Neural progenitor cell (in vitro differentiated cells): ENCODE results near the gene ITSN1. TPM values are rescaled to one million over a fixed set of nuclear protein-coding genes. Genes with fewer than 3 reads are reported as not detected.

ENCODE experiments used
- DNase-seq: peaks from one replicate; pipeline ENCODE4 v3.0.0-alpha.2; 2016; ENCODE audit warnings: low spot score
- H2AFZ ChIP-seq: fragments of 200-600 bp; sonication (generic); replicated peaks from 2 replicates; pipeline ENCODE4 v1.6.1; 2016; ENCODE audit warnings: antibody characterized with exemption
- H3F3A ChIP-seq: fragments of 200-600 bp; sonication (generic); 2 replicates; pipeline ENCODE4 v1.6.1; 2016; ENCODE audit warnings: antibody characterized with exemption, low read depth
- H3K27ac ChIP-seq: fragments of 200-600 bp; sonication (generic); 2 replicates; pipeline ENCODE4 v1.5.1; 2016; ENCODE audit warnings: mild to moderate bottlenecking
- H3K27me3 ChIP-seq: fragments of 200-600 bp; sonication (generic); 2 replicates; pipeline ENCODE4 v1.6.1; 2016; ENCODE audit warnings: mild to moderate bottlenecking, moderate library complexity
- H3K36me3 ChIP-seq: fragments of 200-600 bp; sonication (generic); 2 replicates; pipeline ENCODE4 v1.5.1; 2016
- H3K4me1 ChIP-seq: fragments of 200-600 bp; sonication (generic); 2 replicates; pipeline ENCODE4 v1.6.1; 2016; ENCODE audit warnings: mixed run types
- H3K4me2 ChIP-seq: fragments of 200-600 bp; sonication (generic); 2 replicates; pipeline ENCODE4 v1.6.1; 2016
- H3K4me3 ChIP-seq: fragments of 200-600 bp; sonication (generic); 2 replicates; pipeline ENCODE4 v1.5.1; 2016
- H3K79me2 ChIP-seq: fragments of 200-600 bp; sonication (generic); 2 replicates; pipeline ENCODE4 v1.6.1; 2016; ENCODE audit warnings: low read depth
- H3K9ac ChIP-seq: fragments of 200-600 bp; sonication (generic); 2 replicates; pipeline ENCODE4 v1.6.1; 2016
- H3K9me3 ChIP-seq: fragments of 200-600 bp; sonication (generic); 2 replicates; pipeline ENCODE4 v1.5.1; 2016; ENCODE audit warnings: low read depth
- H4K20me1 ChIP-seq: fragments of 200-600 bp; sonication (generic); 2 replicates; pipeline ENCODE4 v1.6.1; 2016; ENCODE audit warnings: low read depth
- H3K27ac Mint-ChIP-seq: 3 replicates; pipeline ENCODE4 v1.8.0; 2021; ENCODE audit warnings: mixed read lengths
- H3K27me3 Mint-ChIP-seq: 2 replicates; pipeline ENCODE4 v1.8.0; 2022; ENCODE audit warnings: low read depth, mild to moderate bottlenecking, inconsistent platforms, moderate library complexity, mixed read lengths; ENCODE audit not compliant: insufficient read depth
- H3K36me3 Mint-ChIP-seq: 3 replicates; pipeline ENCODE4 v1.8.0; 2021; ENCODE audit warnings: mixed read lengths
- H3K4me1 Mint-ChIP-seq: 3 replicates; pipeline ENCODE4 v1.8.0; 2021; ENCODE audit warnings: mixed read lengths
- H3K4me3 Mint-ChIP-seq: 3 replicates; pipeline ENCODE4 v1.8.0; 2021; ENCODE audit warnings: mild to moderate bottlenecking, moderate library complexity, mixed read lengths
- H3K9me3 Mint-ChIP-seq: 3 replicates; pipeline ENCODE4 v1.8.0; 2020; ENCODE audit warnings: mixed read lengths
- CTCF ChIP-seq: fragments of 200-600 bp; sonication (generic); IDR thresholded peaks from 2 replicates; pipeline ENCODE4 v1.5.1; 2017; ENCODE audit warnings: antibody characterized with exemption, mild to moderate bottlenecking
- EZH2 ChIP-seq: fragments of 200-600 bp; sonication (generic); IDR thresholded peaks from 2 replicates; pipeline ENCODE4 v1.6.1; 2017; ENCODE audit warnings: antibody characterized with exemption, mild to moderate bottlenecking, moderate library complexity
- EZH2phosphoT487 ChIP-seq: fragments of 200-600 bp; sonication (generic); IDR thresholded peaks from 2 replicates; pipeline ENCODE4 v1.6.1; 2017; ENCODE audit warnings: antibody characterized with exemption
- total RNA-seq: library from RNA; depleted of rRNA; stranded (reverse); fragments of >200 nt; gene quantifications from 2 replicates; pipeline ENCODE4 v1.2.3, GENCODE V29; 2015; ENCODE audit warnings: low replicate concordance

Gene ITSN1
- total RNA-seq, 1 donor from 2014 or later: 136 TPM

DNA sequence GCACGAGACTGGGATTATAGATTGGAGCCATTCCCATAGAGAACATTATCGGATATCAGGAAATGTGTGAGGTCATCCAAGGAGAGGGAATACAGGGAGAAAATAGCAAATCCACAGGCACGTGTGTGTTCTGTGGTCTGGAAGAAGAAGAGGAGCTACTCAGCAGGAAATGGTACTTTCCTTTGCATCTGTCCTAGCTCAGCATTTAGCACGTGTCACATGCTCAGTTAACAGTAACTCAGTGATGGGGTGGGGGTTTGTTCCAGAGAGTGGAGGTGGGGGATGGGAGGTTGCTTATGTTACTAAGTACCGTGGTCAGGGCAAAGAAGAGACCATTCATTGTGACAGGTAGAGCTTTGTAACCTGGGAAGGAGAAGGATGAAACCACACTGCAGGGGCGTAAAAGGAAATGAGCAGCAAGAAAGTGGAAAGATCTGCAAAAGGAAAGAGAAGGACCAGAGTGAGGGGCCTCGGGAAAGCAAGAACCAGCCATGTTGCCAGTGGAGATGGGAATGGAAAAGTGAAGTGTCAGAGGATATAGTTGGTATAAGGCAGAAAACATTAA, 172.9 kb downstream of the ITSN1 start:
- H3K9me3 ChIP-seq: no peaks in the 10 kb centered on the region
- H3K4me3 ChIP-seq: no peak overlapping the region
- TF ChIP-seq CTCF (no peak), EZH2 (no peak), EZH2phosphoT487 (no peak)
- H3K79me2 ChIP-seq: no peaks in the 10 kb centered on the region
- H3K27me3 ChIP-seq: no peaks in the 10 kb centered on the region
- H3K27ac ChIP-seq: no peak overlapping the region
- no peak for DNase-seq
- H3K9me3 Mint-ChIP-seq: no peaks in the 10 kb centered on the region
- H4K20me1 ChIP-seq: peaks cover 9% of the 10 kb centered on the region
- H3K27me3 Mint-ChIP-seq: peaks cover 2% of the 10 kb centered on the region
- H3K4me3 Mint-ChIP-seq: no peak overlapping the region
- H3K4me1 Mint-ChIP-seq: peaks cover 8% of the 10 kb centered on the region
- no peak overlapping the region for H2AFZ ChIP-seq
- H3K36me3 ChIP-seq: no peaks in the 10 kb centered on the region
- peaks cover 5% of the 10 kb centered on the region for H3F3A ChIP-seq
- no peak overlapping the region for H3K27ac Mint-ChIP-seq
- no peak overlapping the region for H3K4me2 ChIP-seq
- H3K9ac ChIP-seq: no peak overlapping the region
- H3K4me1 ChIP-seq: peaks cover 6% of the 10 kb centered on the region
- peaks cover 42% of the 10 kb centered on the region for H3K36me3 Mint-ChIP-seq

DNA sequence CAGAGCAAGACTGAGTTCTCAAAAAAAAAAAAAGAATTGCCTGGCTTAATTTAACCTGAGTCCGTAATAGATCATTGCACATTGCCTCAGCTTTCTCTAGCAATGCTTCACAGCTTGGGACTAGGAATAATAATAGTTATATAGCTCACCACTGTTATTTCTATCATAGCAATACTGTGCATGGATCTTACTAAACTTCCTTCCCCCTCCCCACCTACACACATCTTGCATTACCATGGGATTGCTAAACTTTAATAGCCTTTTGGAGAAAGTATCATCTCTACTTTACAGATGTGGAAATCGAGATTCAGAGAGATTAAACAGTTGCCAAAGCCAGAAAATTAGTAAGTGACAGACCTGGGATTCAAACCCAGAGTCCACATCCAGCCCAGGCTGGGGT, 173.9 kb downstream of the ITSN1 start:
- Mint-ChIP-seq H3K4me3 (no peak overlapping the region), H3K27ac (no peak overlapping the region), H3K4me1 (peaks cover 8% of the 10 kb centered on the region), H3K36me3 (peaks cover 43% of the 10 kb centered on the region), H3K9me3 (no peaks in the 10 kb centered on the region), H3K27me3 (peaks cover 2% of the 10 kb centered on the region)
- TF ChIP-seq EZH2: no peak
- no peak for TF ChIP-seq CTCF
- no peak for TF ChIP-seq EZH2phosphoT487
- H2AFZ ChIP-seq: no peak overlapping the region
- H3K4me2 ChIP-seq: no peak overlapping the region
- no peak for DNase-seq
- no peaks in the 10 kb centered on the region for H3K9me3 ChIP-seq
- peaks cover 9% of the 10 kb centered on the region for H4K20me1 ChIP-seq
- H3K27ac ChIP-seq: no peak overlapping the region
- H3K36me3 ChIP-seq: no peaks in the 10 kb centered on the region
- no peaks in the 10 kb centered on the region for H3K79me2 ChIP-seq
- H3K4me1 ChIP-seq: peaks cover 6% of the 10 kb centered on the region
- H3F3A ChIP-seq: peaks cover 5% of the 10 kb centered on the region
- no peak overlapping the region for H3K9ac ChIP-seq
- no peaks in the 10 kb centered on the region for H3K27me3 ChIP-seq
- H3K4me3 ChIP-seq: no peak overlapping the region

GRCh38 chr21:33817138-33817537, 174.8 kb downstream of the ITSN1 start:
- Histone ChIP-seq H3K9ac (no peak overlapping the region), H3K4me2 (no peak overlapping the region), H3K79me2 (no peaks in the 10 kb centered on the region), H3K27ac (no peak overlapping the region), H3K4me1 (peaks cover 6% of the 10 kb centered on the region), H3K9me3 (no peaks in the 10 kb centered on the region), H3K4me3 (no peak overlapping the region), H3F3A (peaks cover 5% of the 10 kb centered on the region), H3K36me3 (no peaks in the 10 kb centered on the region), H3K27me3 (no peaks in the 10 kb centered on the region), H4K20me1 (peaks cover 9% of the 10 kb centered on the region), H2AFZ (no peak overlapping the region)
- H3K4me1 Mint-ChIP-seq: peaks cover 12% of the 10 kb centered on the region
- no peaks in the 10 kb centered on the region for H3K9me3 Mint-ChIP-seq
- H3K4me3 Mint-ChIP-seq: no peak overlapping the region
- H3K27ac Mint-ChIP-seq: no peak overlapping the region
- H3K36me3 Mint-ChIP-seq: peaks cover 45% of the 10 kb centered on the region
- TF ChIP-seq EZH2phosphoT487: no peak
- no peak for TF ChIP-seq EZH2
- no peak for TF ChIP-seq CTCF
- no peak for DNase-seq
- peaks cover 2% of the 10 kb centered on the region for H3K27me3 Mint-ChIP-seq
